ENCODE measurements around the gene RAB15.

DNA sequence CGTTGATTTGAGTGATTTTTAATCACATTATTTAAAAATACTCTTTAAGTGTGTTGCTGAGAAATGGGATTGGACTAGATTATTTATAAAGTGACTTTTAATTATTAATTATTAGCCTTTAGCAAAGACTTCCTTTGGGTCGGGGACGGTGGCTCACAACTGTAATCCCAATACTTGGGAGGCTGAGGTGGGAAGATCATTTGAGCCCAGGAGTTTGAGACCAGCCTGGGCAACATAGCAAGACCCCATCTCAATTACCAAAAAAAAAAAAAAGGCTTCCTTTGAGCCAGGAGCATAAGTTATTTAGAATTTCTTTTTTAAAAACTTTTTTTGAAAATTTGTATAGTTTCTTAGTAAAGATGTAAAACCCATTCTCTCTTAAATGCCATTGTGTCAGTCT lies 49.1 kb downstream of the RAB15 start:
- TF ChIP-seq POLR2AphosphoS5 (IDR thresholded peaks at IDR 0.05; ENCODE audit: insufficient read depth in 1 of 2, low read depth in 1 of 2): no peak
- no peak for TF ChIP-seq CTCF (IDR thresholded peaks at IDR 0.05)
- no peak for TF ChIP-seq POLR2A (IDR thresholded peaks at IDR 0.05)
